NCI-H1092 (cell line): ENCODE results near the gene PYY.

ENCODE experiments used
- DNase-seq: peaks from one replicate; lab custom pipeline; 2025; lab: John Stamatoyannopoulos, UW

The PYY gene

DNA sequence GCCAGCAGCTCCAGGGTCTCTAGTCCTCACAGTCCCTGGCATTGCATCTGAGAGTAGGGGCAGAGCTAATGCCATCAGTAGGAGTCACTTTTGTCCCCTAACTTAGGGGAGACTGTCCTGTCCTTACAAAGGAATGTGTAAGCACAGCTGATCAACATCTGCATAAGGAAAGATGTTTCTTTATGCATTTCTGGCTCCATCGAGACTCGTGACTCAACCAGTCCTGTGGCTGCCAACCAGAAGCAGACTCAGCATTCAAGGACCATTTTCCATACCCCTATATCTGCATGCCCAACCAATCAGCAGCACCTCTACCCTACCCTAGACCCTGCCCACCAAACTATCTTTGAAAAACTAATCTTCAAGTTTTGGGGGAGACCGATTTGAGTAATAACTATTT is 38.2 kb downstream of the PYY start:
- DNase-seq: no peak

DNA sequence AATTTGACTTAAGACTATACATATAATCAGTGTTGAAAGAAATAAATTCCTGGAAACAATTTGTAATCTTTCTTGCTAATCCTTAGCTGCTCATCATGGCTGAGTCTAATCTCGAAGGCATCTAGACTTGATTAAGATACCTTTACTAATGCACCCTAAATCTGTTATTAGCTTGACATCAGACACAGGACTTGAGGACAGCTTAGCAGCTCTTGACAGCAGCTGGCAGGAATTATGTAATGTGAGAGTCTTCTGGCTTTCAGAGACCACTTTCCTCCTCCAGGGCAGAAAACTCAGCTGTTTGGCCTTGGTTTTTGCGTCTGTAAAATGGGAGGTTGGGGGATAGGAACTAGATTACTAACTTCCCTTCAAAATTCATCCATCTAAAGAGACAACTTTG is 39.3 kb downstream of the PYY start:
- DNase-seq: no peak

DNA sequence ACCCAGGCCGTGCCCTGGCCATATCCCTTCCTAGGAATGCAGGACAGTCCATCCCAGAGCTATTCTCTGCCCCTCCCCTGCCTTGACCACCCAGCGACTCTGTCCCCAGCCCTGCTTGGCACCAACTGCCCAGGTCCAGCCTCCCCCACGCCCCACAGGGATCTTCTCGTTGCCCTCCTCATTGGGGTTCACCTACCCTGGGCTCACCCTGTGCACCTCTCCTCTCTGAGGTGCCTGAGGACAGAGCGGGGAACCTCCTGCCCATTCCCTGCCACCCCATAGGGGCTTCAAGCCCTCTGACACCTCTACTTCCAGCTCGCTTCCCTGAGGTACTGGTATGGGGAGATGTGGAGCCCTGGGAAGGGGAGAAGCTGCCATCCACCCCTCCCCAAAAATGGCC is 40.2 kb downstream of the PYY start:
- no peak for DNase-seq

DNA sequence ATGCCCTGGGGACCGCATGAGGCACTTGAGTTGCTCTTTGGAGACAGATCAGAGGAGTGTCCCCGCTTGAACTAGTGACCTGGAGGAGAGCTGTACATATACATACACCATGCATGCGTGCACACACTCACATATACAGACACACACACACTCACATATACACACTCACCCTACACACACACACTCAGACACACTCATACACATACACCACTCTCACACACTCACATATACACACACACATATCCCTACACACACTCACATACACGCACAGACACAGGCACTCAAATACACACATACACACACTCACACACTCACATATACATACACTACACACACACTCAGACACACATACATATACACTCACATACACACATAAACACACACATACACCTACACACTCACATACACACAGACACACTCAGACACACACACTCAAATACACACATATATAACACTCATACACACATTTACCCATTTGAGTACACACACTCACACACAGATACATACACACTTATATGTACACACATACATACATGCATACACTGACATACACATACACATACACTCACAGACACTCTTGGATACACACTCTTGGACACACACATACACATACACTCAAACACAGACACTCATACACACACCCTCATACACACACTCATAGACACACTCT is 41.0 kb downstream of the PYY start:
- DNase-seq: no peak

DNA sequence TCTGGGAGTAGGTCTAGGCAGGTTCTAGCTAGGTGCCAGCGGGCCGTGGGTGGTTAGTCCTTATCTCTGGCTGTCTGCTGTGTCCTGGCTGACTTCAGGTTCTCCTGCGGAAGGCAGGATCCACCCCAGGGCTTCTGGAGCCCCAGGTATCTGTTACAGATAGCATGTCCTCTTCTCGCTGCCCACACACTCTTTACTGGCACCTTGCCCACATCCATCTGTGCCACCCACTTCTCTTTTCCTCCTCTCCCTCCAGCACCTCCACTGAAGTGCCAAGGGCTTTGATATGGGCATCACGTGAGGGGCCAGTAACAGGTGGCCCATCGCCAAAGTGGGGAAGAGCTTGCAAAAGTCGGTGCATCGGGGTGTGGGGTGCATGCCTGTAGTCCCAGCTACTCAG is 41.8 kb downstream of the PYY start:
- DNase-seq: no peak

DNA sequence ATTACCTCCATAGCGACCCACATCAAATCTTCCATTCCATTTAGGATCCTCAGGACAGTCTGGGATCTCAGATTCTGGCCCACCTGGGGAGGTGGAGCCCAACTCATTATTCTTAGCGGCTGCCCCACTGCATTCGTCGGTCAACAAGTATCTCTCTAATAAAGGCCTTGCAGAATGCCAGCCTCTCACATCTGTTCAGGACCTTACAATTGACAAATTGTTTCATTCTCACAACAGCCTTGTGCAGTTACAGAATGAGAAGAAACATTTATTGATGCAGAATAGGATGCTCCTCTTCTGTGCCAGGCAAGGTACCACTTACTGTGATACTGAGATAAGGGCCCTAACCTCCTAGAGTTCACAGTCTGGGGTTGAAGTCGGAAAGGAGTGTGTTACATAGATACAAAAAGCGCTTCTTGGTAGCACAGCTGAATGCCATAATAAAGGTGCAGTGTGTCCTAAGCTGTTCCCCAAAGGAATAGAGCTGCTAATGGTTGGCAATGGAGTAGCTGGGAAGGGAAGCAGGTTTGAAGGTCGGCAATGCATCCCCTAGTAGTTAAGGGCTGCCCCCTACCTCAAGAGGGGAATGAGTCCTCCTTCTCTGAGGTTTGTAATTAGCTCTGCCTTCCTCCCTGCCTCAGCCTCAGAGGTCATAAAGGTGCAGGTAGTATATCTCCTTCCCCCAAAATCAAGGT is 44.1 kb downstream of the PYY start:
- DNase-seq: no peak

DNA sequence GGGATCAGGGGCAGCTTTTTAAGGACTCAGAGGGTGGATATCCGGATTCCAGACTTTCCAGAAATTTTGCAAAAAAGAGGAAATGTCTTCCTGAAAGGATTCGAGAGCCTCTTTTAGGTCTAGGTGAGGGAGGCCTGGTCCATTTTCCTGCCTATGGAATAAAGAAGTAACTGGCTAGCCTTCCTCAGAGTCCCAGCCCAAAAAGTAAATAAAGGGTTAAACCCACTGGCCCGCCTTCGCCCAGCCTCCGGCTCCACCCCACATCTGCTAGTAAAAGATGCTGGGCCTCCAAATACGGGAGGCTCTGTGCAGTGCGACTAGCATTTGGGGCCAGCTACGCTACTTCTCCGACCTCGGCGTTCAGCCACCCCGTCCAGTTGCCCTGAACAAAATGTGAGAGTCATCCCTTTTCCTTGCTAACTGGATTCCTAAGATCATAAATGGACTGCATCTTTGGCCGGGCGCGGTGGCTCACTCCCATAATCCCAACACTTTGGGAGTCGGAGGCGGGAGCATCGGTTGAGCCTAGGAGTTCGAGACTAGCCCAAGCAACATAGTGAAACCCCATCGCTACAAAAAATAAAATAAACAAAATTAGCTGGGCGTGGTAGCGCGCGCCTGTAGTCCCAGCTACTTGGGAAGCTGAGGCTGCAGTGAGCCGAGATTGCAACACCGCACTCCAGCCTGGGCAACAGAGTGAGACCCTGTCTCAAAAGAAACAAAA is 45.6 kb downstream of the PYY start:
- no peak for DNase-seq

DNA sequence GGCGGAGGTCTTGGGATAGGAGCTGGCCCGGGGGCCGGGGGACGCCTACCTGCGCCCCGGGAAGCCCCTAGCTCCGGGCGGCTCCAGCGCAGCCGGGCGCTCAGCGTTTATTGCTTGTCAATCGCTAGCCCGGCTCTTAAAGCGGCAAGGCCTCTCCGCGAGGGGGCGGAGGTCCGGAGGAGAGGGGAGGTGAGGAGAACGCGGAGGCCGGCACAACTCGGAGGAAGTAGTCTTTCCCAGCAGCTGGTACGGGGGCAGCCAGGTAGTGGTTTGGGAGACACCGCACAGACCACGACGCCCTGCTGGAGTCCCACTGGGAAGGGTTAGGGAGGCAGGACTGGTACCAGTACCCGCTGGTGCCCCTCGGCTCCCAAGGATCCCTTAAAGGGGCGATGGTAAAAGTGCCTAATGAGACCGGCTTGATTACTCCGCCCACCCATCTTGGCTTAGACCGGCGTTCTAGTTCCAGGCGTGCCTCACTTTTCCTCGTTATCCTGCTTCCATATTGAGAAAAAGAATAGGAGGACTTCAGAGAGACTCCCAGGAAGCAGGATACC is 46.2 kb downstream of the PYY start, which contains the start of gene MPP2:
Gene MPP2, minus strand, starts transcription at position 112 of the 557 bp plus-strand sequence. CDS start 3,076 bp downstream, outside the sequence.
- DNase-seq: no peak

DNA sequence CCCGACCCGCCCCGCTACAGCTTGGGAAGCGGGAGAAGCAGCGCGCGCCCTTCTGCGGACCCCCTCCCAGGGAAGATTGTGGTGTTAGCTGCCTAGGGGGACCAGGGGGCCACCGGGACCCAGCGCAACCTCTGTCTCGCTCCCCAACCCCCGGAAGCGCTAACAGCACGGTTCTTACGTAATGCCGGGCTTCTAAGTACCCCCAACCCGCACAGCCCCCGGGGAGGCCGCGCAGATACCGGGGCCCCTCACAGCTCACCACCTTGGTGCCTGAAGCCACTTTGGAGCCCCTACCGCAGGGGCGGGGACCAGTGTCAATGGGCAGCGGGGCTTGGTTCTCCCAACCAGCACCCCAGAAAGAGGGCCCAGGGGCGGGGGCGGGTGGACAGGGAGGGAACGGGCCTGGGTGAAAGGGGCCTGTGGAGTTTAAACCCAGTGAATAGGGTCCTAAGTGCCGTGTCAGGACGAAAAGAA is 46.8 kb downstream of the PYY start:
- no peak for DNase-seq

DNA sequence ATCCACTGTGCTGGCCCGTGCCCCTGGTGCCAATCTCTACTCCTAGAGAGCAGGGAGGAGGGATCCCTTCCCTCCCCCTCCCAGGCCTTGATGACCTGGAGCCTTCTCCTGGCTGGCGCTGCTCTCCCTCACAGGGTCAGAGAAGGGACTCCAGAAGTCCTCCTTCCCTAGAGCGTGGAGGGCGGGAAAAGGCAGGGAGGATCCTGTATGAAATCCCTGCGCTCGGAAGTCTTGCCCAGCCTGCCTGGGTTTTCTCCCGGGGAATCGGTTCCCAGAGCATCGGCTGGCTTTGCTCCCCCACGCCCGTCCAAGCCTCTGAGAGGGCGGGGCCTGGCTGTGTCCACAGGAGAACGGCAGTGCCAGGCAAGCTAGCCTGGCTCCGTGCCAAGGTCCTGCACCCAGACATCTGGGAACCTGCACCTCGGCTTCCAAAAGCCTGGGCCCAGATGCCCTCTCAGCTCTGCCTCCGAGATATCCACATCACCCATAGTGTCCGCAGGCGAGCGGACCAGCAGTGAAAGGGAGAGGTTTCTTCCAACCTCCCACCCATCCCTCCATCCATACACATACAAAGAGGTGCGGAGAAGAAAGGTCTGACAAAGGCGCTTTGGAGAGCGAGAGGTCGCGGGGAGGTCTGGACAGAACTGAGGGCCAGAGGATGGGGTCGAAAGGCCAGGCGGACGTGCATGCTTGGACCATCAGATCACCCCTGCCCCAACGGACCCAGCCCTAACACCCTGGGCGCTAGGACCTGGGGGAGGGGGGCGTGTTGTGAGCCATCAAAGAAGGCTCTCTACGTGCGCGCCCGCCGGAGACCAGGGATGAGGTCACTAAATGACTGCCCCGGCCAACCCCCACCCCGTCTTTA is 47.5 kb downstream of the PYY start:
- peak; percentile 23 for DNase-seq

DNA sequence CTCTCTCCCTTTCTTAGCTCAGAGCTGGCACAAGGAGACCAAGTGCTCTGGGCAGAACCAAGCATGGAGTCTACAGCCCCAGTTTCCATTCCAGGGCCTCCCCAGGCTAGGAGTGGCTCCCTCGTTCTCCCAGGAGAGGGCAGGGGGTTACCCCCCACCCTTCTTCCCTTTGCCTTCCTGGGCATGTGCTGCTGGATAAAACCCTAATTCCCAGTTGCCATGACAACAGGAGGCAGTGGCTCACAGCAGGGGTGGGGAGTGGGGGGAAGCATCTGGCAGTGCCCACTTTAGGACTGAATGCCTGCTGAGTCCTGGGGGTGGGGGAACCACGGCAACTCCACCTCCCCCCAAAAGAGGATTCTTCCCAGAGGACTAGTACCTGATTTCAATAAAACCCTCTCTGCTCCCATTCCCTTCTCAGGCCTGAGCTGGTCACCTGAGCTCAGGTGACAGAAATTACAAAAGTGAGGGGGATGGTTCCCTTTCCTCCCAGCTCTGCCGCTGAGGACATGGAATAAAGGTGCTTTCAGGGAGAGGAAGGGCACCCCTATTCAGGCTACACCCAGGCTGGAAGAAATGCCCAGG is 48.2 kb downstream of the PYY start:
- no peak for DNase-seq
